ENCODE data around the gene ZNF143. TPM values are rescaled to one million over a fixed set of nuclear protein-coding genes. Genes with fewer than 3 reads are reported as not detected.

Gene ZNF143
- polyA plus RNA-seq, 1 donor from 2014 or later, result 18.9 TPM

DNA sequence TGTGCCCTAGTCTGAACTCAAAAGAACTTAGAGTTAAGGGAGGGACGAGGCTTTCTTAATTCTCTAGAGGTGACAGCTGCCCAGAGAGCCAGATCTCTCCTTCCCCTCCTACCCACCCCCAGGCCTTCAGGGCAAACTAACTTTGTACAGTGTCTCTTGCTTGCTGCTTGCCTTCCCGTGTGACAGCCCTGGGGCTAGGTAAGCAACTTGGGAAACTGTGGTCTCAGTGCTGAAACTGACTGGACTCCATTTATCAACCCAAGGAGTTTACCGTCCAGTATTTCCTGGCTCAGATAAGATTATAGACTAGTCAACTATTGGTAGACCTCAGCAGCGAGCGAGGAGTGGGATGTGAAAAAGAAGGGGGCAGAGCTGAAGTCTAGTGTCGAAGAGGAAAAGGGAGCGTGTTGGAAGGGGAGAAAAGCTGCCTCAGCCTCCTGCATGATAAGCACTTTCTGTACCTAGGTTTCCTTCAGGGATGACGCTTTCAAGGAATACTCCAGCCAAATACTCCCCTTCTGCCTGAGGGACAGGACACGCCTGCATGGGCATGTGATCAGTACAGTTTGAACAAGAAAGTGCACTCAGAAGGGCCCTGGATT is 69.3 kb downstream of the ZNF143 start:
- no peaks in the 10 kb centered on the region for H3K9me2 ChIP-seq (ENCODE audit: insufficient read depth, low read length)
- no peak overlapping the region for H3K4me2 ChIP-seq (ENCODE audit: low read length)
- no peaks in the 10 kb centered on the region for H3K27me3 ChIP-seq (ENCODE audit: insufficient read depth, low read depth, low read length)
- no peaks in the 10 kb centered on the region for H3K79me2 ChIP-seq (replicated peaks; ENCODE audit: insufficient read depth, low read length)
- no peak overlapping the region for H3K27ac ChIP-seq (ENCODE audit: low read length)
- no peak overlapping the region for H3K9ac ChIP-seq (ENCODE audit: low read length)
- H3K9me3 ChIP-seq (ENCODE audit: low read length), result no peaks in the 10 kb centered on the region
- H4K20me1 ChIP-seq (ENCODE audit: insufficient read depth), result no peaks in the 10 kb centered on the region
- TF ChIP-seq, protein P1, sequence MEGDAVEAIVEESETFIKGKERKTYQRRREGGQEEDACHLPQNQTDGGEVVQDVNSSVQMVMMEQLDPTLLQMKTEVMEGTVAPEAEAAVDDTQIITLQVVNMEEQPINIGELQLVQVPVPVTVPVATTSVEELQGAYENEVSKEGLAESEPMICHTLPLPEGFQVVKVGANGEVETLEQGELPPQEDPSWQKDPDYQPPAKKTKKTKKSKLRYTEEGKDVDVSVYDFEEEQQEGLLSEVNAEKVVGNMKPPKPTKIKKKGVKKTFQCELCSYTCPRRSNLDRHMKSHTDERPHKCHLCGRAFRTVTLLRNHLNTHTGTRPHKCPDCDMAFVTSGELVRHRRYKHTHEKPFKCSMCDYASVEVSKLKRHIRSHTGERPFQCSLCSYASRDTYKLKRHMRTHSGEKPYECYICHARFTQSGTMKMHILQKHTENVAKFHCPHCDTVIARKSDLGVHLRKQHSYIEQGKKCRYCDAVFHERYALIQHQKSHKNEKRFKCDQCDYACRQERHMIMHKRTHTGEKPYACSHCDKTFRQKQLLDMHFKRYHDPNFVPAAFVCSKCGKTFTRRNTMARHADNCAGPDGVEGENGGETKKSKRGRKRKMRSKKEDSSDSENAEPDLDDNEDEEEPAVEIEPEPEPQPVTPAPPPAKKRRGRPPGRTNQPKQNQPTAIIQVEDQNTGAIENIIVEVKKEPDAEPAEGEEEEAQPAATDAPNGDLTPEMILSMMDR (IDR thresholded peaks at IDR 0.05; ENCODE audit: poor library complexity, severe bottlenecking), result no peak
- no peak for TF ChIP-seq SMC3 (conservative IDR thresholded peaks at IDR 0.05; ENCODE audit: poor library complexity)
- no peak for TF ChIP-seq MXI1 (conservative IDR thresholded peaks at IDR 0.05; ENCODE audit: poor library complexity, severe bottlenecking)
- H2AFZ ChIP-seq (ENCODE audit: low read depth, low read length), result no peak overlapping the region
- H3K36me3 ChIP-seq (ENCODE audit: insufficient read depth, low read length), result no peaks in the 10 kb centered on the region
- no peaks in the 10 kb centered on the region for H3F3A ChIP-seq (ENCODE audit: insufficient read depth, low read length, poor library complexity, severe bottlenecking)
- H3K4me3 ChIP-seq (ENCODE audit: low read length), result no peak overlapping the region

- H3K9ac ChIP-seq (ENCODE audit: low read length), result no peak overlapping the region
- H3F3A ChIP-seq (ENCODE audit: insufficient read depth, low read length, poor library complexity, severe bottlenecking), result no peaks in the 10 kb centered on the region
- no peak overlapping the region for H3K4me2 ChIP-seq (ENCODE audit: low read length)
- no peaks in the 10 kb centered on the region for H3K9me2 ChIP-seq (ENCODE audit: insufficient read depth, low read length)
- no peak for TF ChIP-seq MXI1 (conservative IDR thresholded peaks at IDR 0.05; ENCODE audit: poor library complexity, severe bottlenecking)
- no peak for TF ChIP-seq REST (IDR thresholded peaks at IDR 0.05; ENCODE audit: borderline replicate concordance)
- no peak for TF ChIP-seq EP300 (conservative IDR thresholded peaks at IDR 0.05; ENCODE audit: poor library complexity, severe bottlenecking)
- TF ChIP-seq EZH2 (IDR thresholded peaks at IDR 0.05; ENCODE audit: borderline replicate concordance, insufficient read depth, low read length, poor library complexity, severe bottlenecking), result no peak
- TF ChIP-seq, protein P1 (IDR thresholded peaks at IDR 0.05; ENCODE audit: poor library complexity, severe bottlenecking), result no peak
- no peak for TF ChIP-seq SMC3 (conservative IDR thresholded peaks at IDR 0.05; ENCODE audit: poor library complexity)
- TF ChIP-seq POLR2AphosphoS5 (IDR thresholded peaks at IDR 0.05), result no peak
- no peak for TF ChIP-seq TAF1 (IDR thresholded peaks at IDR 0.05; ENCODE audit: low read depth)
- TF ChIP-seq RAD21 (conservative IDR thresholded peaks at IDR 0.05), result no peak
- no peak overlapping the region for H3K27ac ChIP-seq (ENCODE audit: low read length)
- no peak overlapping the region for H3K4me3 ChIP-seq (ENCODE audit: low read length)
- H3K27me3 ChIP-seq (ENCODE audit: insufficient read depth, low read depth, low read length), result no peaks in the 10 kb centered on the region
- no peaks in the 10 kb centered on the region for H3K79me2 ChIP-seq (replicated peaks; ENCODE audit: insufficient read depth, low read length)
- H4K20me1 ChIP-seq (ENCODE audit: insufficient read depth), result no peaks in the 10 kb centered on the region
- no peak overlapping the region for H2AFZ ChIP-seq (ENCODE audit: low read depth, low read length)
- no peaks in the 10 kb centered on the region for H3K9me3 ChIP-seq (ENCODE audit: low read length)
- H3K36me3 ChIP-seq (ENCODE audit: insufficient read depth, low read length), result no peaks in the 10 kb centered on the region
Measured at GRCh38 chr11:9530901-9531625, 70.3 kb downstream of the ZNF143 start.

All from neural cell (in vitro differentiated cells).